GM18951 (cell line): ENCODE measurements around the gene GSPT2.
A peak's percentile ranks its signal among the peaks of the same experiment; 100 is the strongest.
"Not testable (repeated sequence)": the region's sequence is repeated elsewhere in the genome, so short reads cannot be mapped to it uniquely, and the experiment has no call there.

ENCODE experiments used
- POLR2A ChIP-seq: IDR thresholded peaks from 4 replicates; pipeline ENCODE4 v1.6.1; 2011; ENCODE audit warnings: mild to moderate bottlenecking; ENCODE audit not compliant: insufficient read length, insufficient read depth; ENCODE audit errors: extremely low read depth
- in situ Hi-C: fragments of 300-500 bp; cut with MboI; formaldehyde crosslinking; loops from one replicate; pipeline ENCODE4 v1.12.0; 2022; ENCODE audit warnings: low sequenced_read_pairs, mixed read lengths, inconsistent platforms; ENCODE audit not compliant: unreplicated experiment

GSPT2 gene

GRCh38 chrX:51743179-51743957 is at the start of gene GSPT2:
Gene GSPT2, plus strand, starts transcription at chrX:51743442. Its CDS starts 185 bp downstream, at chrX:51743627.
- in situ Hi-C loops: no loop called here
- peak; percentile 75 for TF ChIP-seq POLR2A

GRCh38 chrX:51694254-51694653 is 49.0 kb upstream of the GSPT2 start:
- in situ Hi-C loops: no loop called here
- TF ChIP-seq POLR2A: no peak

GRCh38 chrX:51697397-51697796 is 45.8 kb upstream of the GSPT2 start:
- no peak for TF ChIP-seq POLR2A

GRCh38 chrX:51710277-51711164 is 32.7 kb upstream of the GSPT2 start, which contains the start of gene CENPVL1:
Gene CENPVL1, plus strand, starts transcription at chrX:51710512. Its CDS starts 0 bp downstream, at chrX:51710512.
- in situ Hi-C loops: not testable (repeated sequence)

More at GRCh38 chrX:51697397-51697796, 45.8 kb upstream of the GSPT2 start:
- in situ Hi-C loops: no loop called here

DNA sequence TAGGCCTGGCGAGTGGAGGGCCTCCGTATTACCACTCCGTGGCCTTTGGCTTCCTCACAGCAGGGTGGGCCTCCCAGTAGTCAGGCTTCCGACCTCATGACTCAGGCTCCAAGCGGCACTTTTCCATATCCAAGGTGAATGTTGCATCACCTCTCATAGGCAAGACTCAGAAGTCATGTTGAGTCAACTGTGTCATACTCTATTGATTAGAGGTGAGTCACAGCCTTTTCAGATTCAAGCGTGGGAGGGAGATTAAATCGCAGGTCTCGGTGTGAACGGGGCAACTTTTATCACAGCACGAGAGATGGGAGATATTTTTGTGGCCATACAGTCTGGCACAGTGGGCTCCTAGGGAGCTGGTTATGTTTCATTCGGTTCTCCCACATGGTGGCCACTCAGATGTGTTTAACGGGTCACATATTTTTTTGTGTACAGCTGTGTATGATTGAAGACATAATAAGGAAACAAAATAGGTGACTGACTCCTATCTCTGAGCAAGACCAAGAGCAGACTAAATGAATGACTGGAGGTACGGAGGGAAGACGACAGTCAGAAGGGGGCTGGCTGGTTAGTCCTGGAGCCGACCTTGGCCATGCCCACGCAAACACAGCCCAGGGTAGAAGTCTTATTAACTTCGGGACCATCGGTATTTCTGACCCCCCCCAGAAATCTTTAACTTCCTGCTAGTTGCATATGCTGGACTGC is 30.1 kb upstream of the GSPT2 start:
- in situ Hi-C loops: not testable (repeated sequence)

DNA sequence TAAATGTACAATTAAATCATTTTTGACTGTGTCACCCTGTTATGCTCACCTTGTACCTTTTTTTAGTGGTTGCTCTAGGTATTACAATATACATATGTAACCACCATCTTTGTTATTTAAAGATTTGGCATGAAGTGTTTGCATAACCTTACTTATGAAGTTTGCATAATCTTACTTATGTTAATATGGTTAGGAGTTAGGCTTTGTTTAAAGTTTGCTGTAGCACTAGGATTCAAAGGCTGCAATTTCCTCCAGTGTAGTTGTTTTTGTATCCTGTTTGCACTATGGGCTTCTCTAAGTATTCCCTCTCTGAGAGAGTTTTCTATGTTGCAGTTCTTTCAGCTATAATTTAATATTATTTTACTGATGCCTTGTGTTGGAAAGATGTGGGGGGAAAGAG is 15.0 kb upstream of the GSPT2 start:
- TF ChIP-seq POLR2A: no peak
- in situ Hi-C loops: no loop called here

DNA sequence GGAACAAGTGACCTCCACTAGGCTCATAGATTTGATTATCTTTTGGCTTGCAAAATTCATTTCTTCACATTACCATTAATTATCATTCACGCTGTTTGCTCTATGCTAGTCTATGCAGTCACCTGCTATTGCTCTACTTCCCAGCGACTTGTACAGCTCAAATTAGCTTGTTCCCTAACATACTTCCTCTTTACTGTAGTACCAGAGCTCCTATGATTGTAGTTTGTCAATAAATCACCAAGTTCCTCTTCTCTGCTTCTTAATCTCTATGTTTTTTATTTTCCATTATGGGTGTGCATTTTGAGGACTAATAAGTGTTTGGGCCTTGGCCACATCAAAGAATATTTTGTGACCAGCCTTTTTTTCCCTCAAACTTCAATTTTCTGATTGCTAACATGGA is 6.2 kb upstream of the GSPT2 start:
- no peak for TF ChIP-seq POLR2A
- in situ Hi-C loops: no loop called here

- no peak for TF ChIP-seq POLR2A
- in situ Hi-C loops: no loop called here
Observed at GRCh38 chrX:51742586-51742985, 656 bp upstream of the GSPT2 start.

DNA sequence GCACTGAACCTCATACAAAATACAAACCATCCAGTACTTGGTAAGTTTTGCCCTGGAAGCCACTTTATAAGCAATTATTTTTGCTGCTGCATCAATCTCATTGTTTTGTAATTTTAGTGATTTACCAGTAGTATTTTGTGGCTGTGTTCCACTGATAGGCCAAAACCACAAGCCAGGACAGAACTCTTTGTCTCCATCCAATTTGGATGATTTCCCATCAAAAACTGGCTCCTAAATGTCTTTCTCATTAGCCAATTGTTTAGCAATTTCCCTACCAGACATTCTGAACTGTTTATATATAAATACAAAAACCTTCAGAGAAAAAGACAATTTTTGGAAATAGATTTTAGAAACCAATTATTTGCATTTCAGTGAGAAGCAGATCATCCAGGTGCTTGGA is 4.4 kb downstream of the GSPT2 start:
- no peak for TF ChIP-seq POLR2A
- in situ Hi-C loops: no loop called here

- in situ Hi-C loops: no loop called here
- no peak for TF ChIP-seq POLR2A
Observed at GRCh38 chrX:51759055-51759839, 16.0 kb downstream of the GSPT2 start.

DNA sequence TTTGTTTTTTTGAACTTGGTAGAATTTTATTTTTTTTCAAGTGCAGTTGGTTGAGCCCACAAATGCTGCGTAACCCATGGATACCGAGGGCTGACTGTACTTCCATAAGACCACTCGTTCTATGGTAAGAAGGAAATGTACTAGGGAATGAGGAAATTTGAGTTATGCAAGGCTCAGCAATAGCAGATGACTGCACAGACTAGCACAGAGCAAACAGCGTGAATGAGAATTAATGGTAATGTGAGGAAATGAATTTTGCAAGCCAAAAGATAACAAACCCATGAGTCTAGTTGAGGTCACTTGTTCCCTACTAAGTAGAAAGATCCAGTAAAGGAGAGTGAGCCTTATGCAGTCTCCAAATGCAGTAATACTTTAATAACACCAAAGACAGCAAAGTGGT is 17.4 kb downstream of the GSPT2 start:
- TF ChIP-seq POLR2A: no peak
- in situ Hi-C loops: no loop called here

GRCh38 chrX:51766546-51766945 is 23.3 kb downstream of the GSPT2 start:
- TF ChIP-seq POLR2A: no peak
- in situ Hi-C loops: no loop called here

- no peak for TF ChIP-seq POLR2A
Observed at GRCh38 chrX:51776851-51777250, 33.6 kb downstream of the GSPT2 start.

More at GRCh38 chrX:51776851-51777250, 33.6 kb downstream of the GSPT2 start:
- in situ Hi-C loops: no loop called here
